Mucosa of gallbladder (tissue), 1 donor: ENCODE results near the gene CD9. TPM values are rescaled to one million over a fixed set of nuclear protein-coding genes. Genes with fewer than 3 reads are reported as not detected.
A peak's percentile ranks its signal among the peaks of the same experiment; 100 is the strongest.

ENCODE experiments used
- DNase-seq: peaks from one replicate; pipeline ENCODE4 v3.0.0-alpha.2; 2020; ENCODE audit warnings: low spot score
- total RNA-seq: library from RNA; stranded (reverse); gene quantifications from one replicate; pipeline ENCODE4 v1.2.1, GENCODE V29; 2021
- donor health status: DM: no; HTN: no; CAD: no.

CD9 gene
- total RNA-seq, 1 donor from 2014 or later = 139 TPM

GRCh38 chr12:6241495-6241894 lies 41.3 kb downstream of the CD9 start:
- DNase-seq = peak; percentile 82

GRCh38 chr12:6249580-6249979 lies 49.4 kb downstream of the CD9 start:
- DNase-seq = no peak

GRCh38 chr12:6250343-6250742 lies 50.1 kb downstream of the CD9 start:
- DNase-seq = no peak

- no peak for DNase-seq
These were observed 53.1 kb downstream of the CD9 start for GRCh38 chr12:6253278-6253677.

- no peak for DNase-seq
These were observed 54.3 kb downstream of the CD9 start for GRCh38 chr12:6254491-6254890.

GRCh38 chr12:6257007-6257406 lies 56.8 kb downstream of the CD9 start:
- DNase-seq = no peak

GRCh38 chr12:6262211-6262610 lies 62.0 kb downstream of the CD9 start:
- no peak for DNase-seq

- no peak for DNase-seq
These were observed 62.4 kb downstream of the CD9 start for GRCh38 chr12:6262623-6263022.

- no peak for DNase-seq
These were observed 63.7 kb downstream of the CD9 start for GRCh38 chr12:6263931-6264330.

GRCh38 chr12:6264402-6265037 lies 64.3 kb downstream of the CD9 start:
- DNase-seq = peak; percentile 35

- DNase-seq = no peak
These were observed 64.8 kb downstream of the CD9 start for GRCh38 chr12:6265038-6265405.

GRCh38 chr12:6266541-6266966 lies 66.4 kb downstream of the CD9 start:
- no peak for DNase-seq

GRCh38 chr12:6266971-6267721 lies 66.9 kb downstream of the CD9 start:
- no peak for DNase-seq

GRCh38 chr12:6268484-6269157 lies 68.4 kb downstream of the CD9 start:
- no peak for DNase-seq

- no peak for DNase-seq
These were observed 69.8 kb downstream of the CD9 start for GRCh38 chr12:6269986-6270385.

- DNase-seq = no peak
These were observed 71.1 kb downstream of the CD9 start for GRCh38 chr12:6271281-6271680.

- DNase-seq = no peak
These were observed 72.4 kb downstream of the CD9 start for GRCh38 chr12:6272300-6273204.

- DNase-seq = no peak
These were observed 73.0 kb downstream of the CD9 start for GRCh38 chr12:6273205-6273540.

- DNase-seq = no peak
These were observed 73.5 kb downstream of the CD9 start for GRCh38 chr12:6273541-6274230.

GRCh38 chr12:6274231-6275221 lies 74.3 kb downstream of the CD9 start:
- DNase-seq = no peak
